Sigmoid colon (tissue), 4 donors: Measurements from ENCODE around the gene PFKM.

Experiments
- CTCF ChIP-seq, 4 experiments: fragments of 450-650 bp in 3 of 4; fragments of 200-600 bp in 1 of 4; IDR thresholded peaks; one replicate each; pipeline ENCODE4 v1.5.1; 2016 to 2019; ENCODE audit warnings: antibody characterized with exemption in 4 of 4, mild to moderate bottlenecking in 3 of 4, moderate library complexity in 2 of 4
- POLR2A ChIP-seq, 2 donors: fragments of 450-650 bp; IDR thresholded peaks; one replicate each; pipeline ENCODE4 v1.6.1; 2016; ENCODE audit warnings: antibody characterized with exemption in 2 of 2, mild to moderate bottlenecking in 2 of 2, moderate library complexity in 2 of 2
- POLR2AphosphoS5 ChIP-seq, 4 donors: sonication (generic); formaldehyde crosslinking; IDR thresholded peaks; one replicate each; pipeline ENCODE4 v1.6.1; 2017; ENCODE audit warnings: antibody characterized with exemption in 4 of 4

DNA sequence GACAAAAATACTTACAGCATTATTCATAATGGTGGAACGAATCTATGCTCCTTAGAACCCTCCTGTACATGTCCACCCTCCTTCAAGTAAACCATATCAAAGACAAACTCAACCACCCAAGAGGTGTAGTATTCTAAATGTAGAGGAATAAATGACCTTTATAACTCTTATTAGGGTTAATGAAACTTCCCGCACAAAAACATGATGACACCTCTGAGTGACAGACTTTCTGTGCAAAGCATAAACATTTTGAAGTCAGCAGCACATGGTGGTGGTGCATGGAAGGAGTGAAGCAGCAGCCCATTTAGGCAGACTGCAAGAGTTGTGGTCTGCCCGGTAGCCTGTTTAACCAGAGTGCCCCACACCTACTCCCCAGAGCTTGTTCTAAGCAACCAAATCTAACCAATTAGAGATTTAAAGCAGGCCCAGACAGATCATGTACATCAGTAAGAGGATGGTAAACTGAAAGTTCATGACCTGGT lies 38.8 kb downstream of the PFKM start:
- TF ChIP-seq CTCF (IDR thresholded peaks at IDR 0.05) (no peak), POLR2AphosphoS5 (IDR thresholded peaks at IDR 0.05) (no peak), POLR2A (IDR thresholded peaks at IDR 0.05) (no peak)
